Endothelial cell of umbilical vein (primary cell): ENCODE data around the gene NUP58. TPM values are rescaled to one million over a fixed set of nuclear protein-coding genes. Genes with fewer than 3 reads are reported as not detected.

Experiments used
- BruUV-seq: library from RNA; stranded (reverse); fragments of 400-500 nt; replicated peaks from 2 replicates; lab custom pipeline; 2021; lab: Mats Ljungman, UMichigan
- CTCF ChIA-PET: fragments of 300-600, 350-600 bp; sonication (Branson Sonifier 250); formaldehyde crosslinking; loops from one replicate; lab custom pipeline; 2021; ENCODE audit warnings: antibody characterized with exemption, inconsistent platforms; lab: Charles Lee
- POLR2A ChIA-PET: fragments of 300-600, 350-600 bp; sonication (Branson Sonifier 250); formaldehyde crosslinking; loops from one replicate; lab custom pipeline; 2021; ENCODE audit warnings: antibody characterized with exemption, inconsistent platforms; lab: Charles Lee
- DNase-seq: peaks from one replicate; pipeline ENCODE4 v3.0.0-alpha.2; 2011; ENCODE audit warnings: low read depth, low spot score
- FAIRE-seq: peaks from 2 replicates; lab custom pipeline; 2011; peaks lifted over from hg19 to GRCh38; lab: Jason Lieb, UNC
- H2AFZ ChIP-seq: 2 replicates; pipeline ENCODE4 v1.6.0; 2012; ENCODE audit warnings: low read depth, low read length, control low read depth, inconsistent platforms
- H3K27ac ChIP-seq: 2 replicates; pipeline ENCODE4 v1.5.1; 2011; ENCODE audit warnings: low read depth, mild to moderate bottlenecking, control low read depth, low read length, moderate library complexity; ENCODE audit not compliant: insufficient read depth
- H3K27me3 ChIP-seq, 2 experiments: 2 replicates each; pipeline versions ENCODE4 v1.6.0 to v1.6.1; 2011; ENCODE audit warnings: low read length in 2 of 2, mixed read lengths in 1 of 2; ENCODE audit not compliant: control insufficient read depth in 2 of 2, insufficient read depth in 2 of 2
- H3K36me3 ChIP-seq, 2 experiments: 2 replicates in 1 of 2; 3 replicates in 1 of 2; pipeline ENCODE4 v1.5.1; 2011; ENCODE audit warnings: low read length in 2 of 2, mild to moderate bottlenecking in 1 of 2, moderate library complexity in 1 of 2; ENCODE audit not compliant: control insufficient read depth in 2 of 2, insufficient read depth in 2 of 2; ENCODE audit errors: extremely low read depth in 1 of 2
- H3K4me1 ChIP-seq: 3 replicates; pipeline ENCODE4 v1.5.1; 2011; ENCODE audit warnings: mild to moderate bottlenecking, low read length; ENCODE audit not compliant: control insufficient read depth, insufficient read depth; ENCODE audit errors: extremely low read depth
- H3K4me2 ChIP-seq: 2 replicates; pipeline ENCODE4 v1.6.1; 2011; ENCODE audit warnings: low read length, control low read depth, mixed read lengths; ENCODE audit not compliant: insufficient read depth
- H3K4me3 ChIP-seq, 3 experiments: fragments of 200-600 bp in 1 of 3; sonication (generic), shearing (Covaris generic) in 1 of 3; replicated peaks in 1 of 3; 2 replicates each; pipeline ENCODE4 v1.5.1; 2011 to 2016; ENCODE audit warnings: control low read depth in 3 of 3, low read length in 3 of 3, mild to moderate bottlenecking in 2 of 3, inconsistent platforms in 1 of 3, low read depth in 1 of 3, moderate library complexity in 1 of 3; ENCODE audit not compliant: insufficient read depth in 1 of 3
- H3K79me2 ChIP-seq: 2 replicates; pipeline ENCODE4 v1.6.0; 2012; ENCODE audit warnings: low read length, inconsistent platforms; ENCODE audit not compliant: control insufficient read depth, insufficient read depth
- H3K9ac ChIP-seq: replicated peaks from 2 replicates; pipeline ENCODE3; 2011; ENCODE audit warnings: low read length, control low read depth; ENCODE audit not compliant: insufficient read depth; ENCODE audit errors: extremely low read depth
- H3K9me1 ChIP-seq: replicated peaks from 3 replicates; pipeline ENCODE4 v1.6.0; 2011; ENCODE audit warnings: mild to moderate bottlenecking, low read length; ENCODE audit not compliant: control insufficient read depth, insufficient read depth; ENCODE audit errors: extremely low read depth
- H3K9me3 ChIP-seq: replicated peaks from 2 replicates; pipeline ENCODE4 v1.5.1; 2012; ENCODE audit warnings: low read length, inconsistent platforms; ENCODE audit not compliant: control insufficient read depth, insufficient read depth
- H4K20me1 ChIP-seq: replicated peaks from 2 replicates; pipeline ENCODE3; 2011; ENCODE audit warnings: mild to moderate bottlenecking, low read length; ENCODE audit not compliant: control insufficient read depth, insufficient read depth; ENCODE audit errors: extremely low read depth
- EZH2 ChIP-seq: IDR thresholded peaks from 2 replicates; pipeline ENCODE4 v1.6.1; 2012; ENCODE audit warnings: borderline replicate concordance, low read depth, mild to moderate bottlenecking, moderate library complexity, low read length, inconsistent platforms; ENCODE audit not compliant: severe bottlenecking
- FOS ChIP-seq: IDR thresholded peaks from 2 replicates; pipeline ENCODE4 v1.6.1; 2011; ENCODE audit warnings: mild to moderate bottlenecking, low read length, moderate library complexity, borderline replicate concordance; ENCODE audit not compliant: insufficient read depth
- GATA2 ChIP-seq: IDR thresholded peaks from 2 replicates; pipeline ENCODE4 v1.7.0; 2011; ENCODE audit warnings: low read depth, mild to moderate bottlenecking, moderate library complexity, mixed read lengths, low read length; ENCODE audit not compliant: insufficient read length, insufficient read depth
- JUN ChIP-seq: IDR thresholded peaks from 2 replicates; pipeline ENCODE4 v1.6.1; 2011; ENCODE audit warnings: borderline replicate concordance, low read depth; ENCODE audit not compliant: insufficient read length, insufficient read depth
- MYC ChIP-seq: IDR thresholded peaks from one replicate; pipeline ENCODE4 v1.6.1; 2011; ENCODE audit warnings: mild to moderate bottlenecking, low read depth, low read length
- POLR2A ChIP-seq: IDR thresholded peaks from 2 replicates; pipeline ENCODE4 v1.6.1; 2012; ENCODE audit warnings: low read depth, mild to moderate bottlenecking, control low read depth, low read length
- POLR2AphosphoS5 ChIP-seq: IDR thresholded peaks from 2 replicates; pipeline ENCODE4 v1.6.1; 2012; ENCODE audit warnings: low read depth, mild to moderate bottlenecking, control low read depth, low read length, moderate library complexity; ENCODE audit not compliant: insufficient read depth
- dilution Hi-C: fragments of 300-500 bp; cut with MboI; formaldehyde crosslinking; loops from one replicate; pipeline ENCODE4 v1.15.0; 2019; ENCODE audit warnings: low sequenced_read_pairs; ENCODE audit not compliant: extremely low pct_ligation_motif_present
- intact Hi-C: fragments of 100-400 bp; cut with micrococcal nuclease; formaldehyde crosslinking; loops from one replicate; pipeline ENCODE4 v1.10.0; 2022
- polyA plus RNA-seq, 4 experiments: library from polyadenylated mRNA; depleted of rRNA in 3 of 4; stranded (reverse) in 3 of 4; unstranded in 1 of 4; fragments of >200 nt; gene quantifications; 2 replicates each; pipeline versions ENCODE4 v1.2.1 to v1.2.3, GENCODE V29; 2011 to 2012; ENCODE audit warnings: missing spikeins in 1 of 4
- total RNA-seq: library from RNA; stranded (reverse); gene quantifications from 2 replicates; pipeline ENCODE4 v1.2.3, GENCODE V29; 2021
- TF ChIP-seq, protein P1 (sequence below), 2 donors: IDR thresholded peaks; 1 replicate in 1 of 2; 2 replicates in 1 of 2; pipeline ENCODE4 v1.5.1; 2011; ENCODE audit warnings: low read length in 2 of 2, mild to moderate bottlenecking in 2 of 2, moderate library complexity in 2 of 2, control low read depth in 1 of 2, inconsistent platforms in 1 of 2, low read depth in 1 of 2; ENCODE audit not compliant: insufficient read depth in 1 of 2; ENCODE audit errors: extremely low read depth in 1 of 2
- TF ChIP-seq, protein P2 (sequence below): IDR thresholded peaks from 2 replicates; pipeline ENCODE4 v1.6.1; 2011; ENCODE audit not compliant: insufficient read depth, insufficient read length

The NUP58 gene
- total and polyA plus RNA-seq, 2 donors (not counting 3 experiments of a cell fraction or from before 2014, with no cell fraction given): 28.5 to 49.6 TPM

GRCh38 chr13:25365720-25366235, 64.4 kb downstream of the NUP58 start:
- Histone ChIP-seq H3K9me3 (no peaks in the 10 kb centered on the region), H4K20me1 (no peaks in the 10 kb centered on the region), H3K27me3 (peaks cover 14 to 17% of the 10 kb centered on the region in 2 experiments), H3K27ac (no peak overlapping the region), H3K4me3 (no peak overlapping the region), H3K9ac (no peak overlapping the region), H3K9me1 (no peaks in the 10 kb centered on the region), H3K79me2 (no peaks in the 10 kb centered on the region), H3K4me1 (no peaks in the 10 kb centered on the region), H3K36me3 (no peaks in the 10 kb centered on the region), H3K4me2 (no peak overlapping the region), H2AFZ (no peak overlapping the region)
- dilution Hi-C loops: no loop called here
- BruUV-seq: no TSS peak
- ChIA-PET POLR2A (no interaction called here), CTCF (interaction anchor here (0.8 kb wide), 3 partner anchors 9 to 569 kb away, joined by 3 to 7 read pairs (median 3); no protein-coding TSS in a partner anchor)
- intact Hi-C loops: no loop called here
- DNase-seq (no peak), FAIRE-seq (no peak)
- TF ChIP-seq MYC (no peak), POLR2AphosphoS5 (no peak), POLR2A (no peak), JUN (no peak), FOS (no peak), GATA2 (no peak), EZH2 (no peak)
- TF ChIP-seq, protein P1, sequence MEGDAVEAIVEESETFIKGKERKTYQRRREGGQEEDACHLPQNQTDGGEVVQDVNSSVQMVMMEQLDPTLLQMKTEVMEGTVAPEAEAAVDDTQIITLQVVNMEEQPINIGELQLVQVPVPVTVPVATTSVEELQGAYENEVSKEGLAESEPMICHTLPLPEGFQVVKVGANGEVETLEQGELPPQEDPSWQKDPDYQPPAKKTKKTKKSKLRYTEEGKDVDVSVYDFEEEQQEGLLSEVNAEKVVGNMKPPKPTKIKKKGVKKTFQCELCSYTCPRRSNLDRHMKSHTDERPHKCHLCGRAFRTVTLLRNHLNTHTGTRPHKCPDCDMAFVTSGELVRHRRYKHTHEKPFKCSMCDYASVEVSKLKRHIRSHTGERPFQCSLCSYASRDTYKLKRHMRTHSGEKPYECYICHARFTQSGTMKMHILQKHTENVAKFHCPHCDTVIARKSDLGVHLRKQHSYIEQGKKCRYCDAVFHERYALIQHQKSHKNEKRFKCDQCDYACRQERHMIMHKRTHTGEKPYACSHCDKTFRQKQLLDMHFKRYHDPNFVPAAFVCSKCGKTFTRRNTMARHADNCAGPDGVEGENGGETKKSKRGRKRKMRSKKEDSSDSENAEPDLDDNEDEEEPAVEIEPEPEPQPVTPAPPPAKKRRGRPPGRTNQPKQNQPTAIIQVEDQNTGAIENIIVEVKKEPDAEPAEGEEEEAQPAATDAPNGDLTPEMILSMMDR (IDR thresholded peaks at IDR 0.05; ENCODE audit: extremely low read depth in 1 of 2, insufficient read depth in 1 of 2, low read depth in 1 of 2, low read length in 2 of 2): no peak
- TF ChIP-seq, protein P2, sequence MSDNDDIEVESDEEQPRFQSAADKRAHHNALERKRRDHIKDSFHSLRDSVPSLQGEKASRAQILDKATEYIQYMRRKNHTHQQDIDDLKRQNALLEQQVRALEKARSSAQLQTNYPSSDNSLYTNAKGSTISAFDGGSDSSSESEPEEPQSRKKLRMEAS: no peak
